Activated CD8-positive, alpha-beta T cell treated with anti-CD3 and anti-CD28 coated beads for 36 hours (primary cell): Measurements from ENCODE around the gene SH3BP5L. TPM values are rescaled to one million over a fixed set of nuclear protein-coding genes. Genes with fewer than 3 reads are reported as not detected.
"Not testable (repeated sequence)": the region's sequence is repeated elsewhere in the genome, so short reads cannot be mapped to it uniquely, and the experiment has no call there.

Experiments used
- ATAC-seq: fragments of 200-7000 bp; cut with Tn5 transposase; one replicate; pipeline ENCODE4 v1.10.0; 2021; ENCODE audit warnings: mild to moderate bottlenecking, moderate library complexity
- CTCF ChIA-PET: fragments of 350-600 bp; sonication (Branson Sonifier 250); formaldehyde crosslinking; loops from one replicate; lab custom pipeline; 2021; ENCODE audit warnings: antibody characterized with exemption; lab: Charles Lee
- POLR2A ChIA-PET: fragments of 350-600 bp; sonication (Branson Sonifier 250); formaldehyde crosslinking; loops from one replicate; lab custom pipeline; 2021; ENCODE audit warnings: antibody characterized with exemption; lab: Charles Lee
- DNase-seq: peaks from one replicate; pipeline ENCODE4 v3.0.0-alpha.2; 2020
- H3K27ac Mint-ChIP-seq: one replicate; pipeline ENCODE4 v1.8.0; 2021; ENCODE audit warnings: mild to moderate bottlenecking, mixed read lengths
- H3K27me3 Mint-ChIP-seq: one replicate; pipeline ENCODE4 v1.8.0; 2021; ENCODE audit warnings: mixed read lengths
- H3K36me3 Mint-ChIP-seq: one replicate; pipeline ENCODE4 v1.8.0; 2021; ENCODE audit warnings: low read depth, mixed read lengths
- H3K4me1 Mint-ChIP-seq: one replicate; pipeline ENCODE4 v1.8.0; 2021; ENCODE audit warnings: low read depth, mixed read lengths
- H3K4me3 Mint-ChIP-seq: one replicate; pipeline ENCODE4 v1.8.0; 2021; ENCODE audit warnings: mild to moderate bottlenecking, moderate library complexity, mixed read lengths
- H3K9me3 Mint-ChIP-seq: one replicate; pipeline ENCODE4 v1.8.0; 2021; ENCODE audit warnings: mixed read lengths
- CTCF ChIP-seq: fragments of 200-600 bp; IDR thresholded peaks from one replicate; pipeline ENCODE4 v1.8.0; 2022; ENCODE audit warnings: antibody characterized with exemption, mild to moderate bottlenecking
- intact Hi-C: fragments of 100-400 bp; cut with micrococcal nuclease; formaldehyde crosslinking; loops from one replicate; pipeline ENCODE4 v1.10.0; 2022
- total RNA-seq, 2 experiments: library from RNA; stranded (reverse); gene quantifications; one replicate each; pipeline ENCODE4 v1.2.3, GENCODE V29; 2021

The SH3BP5L gene
- total RNA-seq, 2 experiments from 2014 or later: 16.2 to 18.3 TPM

DNA sequence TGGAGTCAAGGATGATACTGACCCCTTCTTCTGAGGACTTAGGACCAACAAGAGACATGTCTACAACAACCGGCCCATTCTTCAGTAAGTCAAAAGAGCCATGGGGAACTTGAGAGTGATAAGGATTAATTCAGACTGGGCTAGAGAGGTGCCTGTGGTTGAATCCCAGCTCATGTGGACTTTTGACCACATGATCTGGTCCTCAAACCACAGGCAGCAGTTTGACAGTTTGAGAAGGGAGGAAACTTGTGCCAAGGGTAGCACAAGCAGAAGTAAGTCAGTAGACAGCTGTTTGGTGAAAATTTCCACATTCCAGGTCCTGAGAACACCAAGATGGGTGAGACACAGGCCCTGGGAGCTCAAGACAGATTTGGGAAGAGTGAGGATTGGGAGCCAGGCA lies 19.8 kb downstream of the SH3BP5L start:
- TF ChIP-seq CTCF: no peak
- DNase-seq (no peak), ATAC-seq (no peak)
- H3K27ac Mint-ChIP-seq: no peak overlapping the region
- no peaks in the 10 kb centered on the region for H3K9me3 Mint-ChIP-seq
- peaks cover 14% of the 10 kb centered on the region for H3K27me3 Mint-ChIP-seq
- H3K36me3 Mint-ChIP-seq: no peaks in the 10 kb centered on the region
- intact Hi-C loops: loop anchor here (2.0 kb wide), 2 partner anchors 183 to 401 kb away; no protein-coding TSS in a partner anchor
- no peak overlapping the region for H3K4me3 Mint-ChIP-seq
- peaks cover 11% of the 10 kb centered on the region for H3K4me1 Mint-ChIP-seq
- ChIA-PET CTCF (interaction anchor here (0.9 to 7.5 kb wide), 16 partner anchors 8 to 562 kb away, joined by 3 to 89 read pairs (median 5); no protein-coding TSS in a partner anchor), POLR2A (no interaction called here)

GRCh38 chr1:248804771-248805681 lies 20.7 kb downstream of the SH3BP5L start:
- Mint-ChIP-seq H3K4me3 (no peak overlapping the region), H3K9me3 (no peaks in the 10 kb centered on the region), H3K4me1 (peaks cover 11% of the 10 kb centered on the region), H3K27me3 (peaks cover 15% of the 10 kb centered on the region), H3K27ac (no peak overlapping the region), H3K36me3 (no peaks in the 10 kb centered on the region)
- no peak for ATAC-seq
- POLR2A ChIA-PET: no interaction called here
- TF ChIP-seq CTCF: no peak
- intact Hi-C loops: loop anchor here (2.0 kb wide), 1 partner anchor 182 kb away; no protein-coding TSS in a partner anchor
- CTCF ChIA-PET: interaction anchor here (1.0 to 7.5 kb wide), 9 partner anchors 10 to 562 kb away, joined by 3 to 89 read pairs (median 6); partner anchors contain the start of gene SH3BP5L
- no peak for DNase-seq

DNA sequence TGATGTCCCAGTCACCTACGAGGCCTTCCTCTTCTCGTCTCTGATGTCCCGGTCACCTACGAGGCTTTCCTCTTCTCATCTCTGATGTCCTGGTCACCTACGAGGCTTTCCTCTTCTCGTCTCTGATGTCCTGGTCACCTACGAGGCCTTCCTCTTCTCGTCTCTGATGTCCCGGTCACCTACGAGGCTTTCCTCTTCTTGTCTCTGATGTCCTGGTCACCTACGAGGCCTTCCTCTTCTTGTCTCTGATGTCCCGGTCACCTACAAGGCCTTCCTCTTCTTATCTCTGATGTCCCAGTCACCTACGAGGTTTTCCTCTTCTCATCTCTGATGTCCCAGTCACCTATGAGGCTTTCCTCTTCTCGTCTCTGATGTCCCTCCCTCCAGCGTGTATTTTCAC lies 22.2 kb downstream of the SH3BP5L start:
- DNase-seq, H3K4me3 Mint-ChIP-seq, H3K27ac Mint-ChIP-seq, intact Hi-C loops, H3K9me3 Mint-ChIP-seq, POLR2A ChIA-PET, ATAC-seq, H3K36me3 Mint-ChIP-seq: not testable (repeated sequence)
- CTCF ChIA-PET: interaction anchor here (1.2 to 7.5 kb wide), 2 partner anchors 23 to 183 kb away, joined by 3 to 89 read pairs; partner anchors contain the start of gene SH3BP5L
- peaks cover 11% of the 10 kb centered on the region for H3K4me1 Mint-ChIP-seq
- H3K27me3 Mint-ChIP-seq: peaks cover 20% of the 10 kb centered on the region

- intact Hi-C loops: no loop called here
- Mint-ChIP-seq H3K27me3 (peaks cover 20% of the 10 kb centered on the region), H3K4me1 (peaks cover 11% of the 10 kb centered on the region), H3K36me3 (no peaks in the 10 kb centered on the region), H3K9me3 (no peaks in the 10 kb centered on the region), H3K4me3 (no peak overlapping the region), H3K27ac (no peak overlapping the region)
- POLR2A ChIA-PET: no interaction called here
- TF ChIP-seq CTCF: no peak
- no peak for ATAC-seq
- no peak for DNase-seq
- CTCF ChIA-PET: no interaction called here
Measured at GRCh38 chr1:248802454-248802853, 23.3 kb downstream of the SH3BP5L start.

GRCh38 chr1:248800459-248800858 lies 25.3 kb downstream of the SH3BP5L start:
- intact Hi-C loops: no loop called here
- DNase-seq: no peak
- no peak for TF ChIP-seq CTCF
- ChIA-PET CTCF (interaction anchor here (0.9 kb wide), 1 partner anchor 179 kb away, joined by 4 read pairs; no protein-coding TSS in a partner anchor), POLR2A (no interaction called here)
- H3K4me3 Mint-ChIP-seq: no peak overlapping the region
- no peak overlapping the region for H3K27ac Mint-ChIP-seq
- peaks cover 11% of the 10 kb centered on the region for H3K4me1 Mint-ChIP-seq
- no peak for ATAC-seq
- peaks cover 25% of the 10 kb centered on the region for H3K27me3 Mint-ChIP-seq
- H3K9me3 Mint-ChIP-seq: peaks cover 2% of the 10 kb centered on the region
- H3K36me3 Mint-ChIP-seq: no peaks in the 10 kb centered on the region
